ENCODE measurements around the gene SLC25A45.
A peak's percentile ranks its signal among the peaks of the same experiment; 100 is the strongest.

The SLC25A45 gene

GRCh38 chr11:65428578-65429067 lies 46.2 kb upstream of the SLC25A45 start:
- no peak for TF ChIP-seq CTCF (IDR thresholded peaks at IDR 0.05; ENCODE audit: control insufficient read depth, extremely low read depth, insufficient read depth)
- no peak for DNase-seq (ENCODE audit: low read depth)
- peak overlapping the region; percentile 9; the same call in 1 of the 2 replicates for H3K4me3 ChIP-seq (ENCODE audit: low read depth, low read length)

- H3K4me3 ChIP-seq (ENCODE audit: low read depth, low read length), result peak overlapping the region; percentile 86; the same call in 1 of the 2 replicates
- DNase-seq (ENCODE audit: low read depth), result no peak
- 0 out of 2 replicates have a peak, but pooled peaks have one; percentile 3 for TF ChIP-seq CTCF (IDR thresholded peaks at IDR 0.05; ENCODE audit: control insufficient read depth, extremely low read depth, insufficient read depth)
Measured at GRCh38 chr11:65427691-65428577, 45.5 kb upstream of the SLC25A45 start.

- TF ChIP-seq CTCF (IDR thresholded peaks at IDR 0.05; ENCODE audit: control insufficient read depth, extremely low read depth, insufficient read depth), result no peak
- H3K4me3 ChIP-seq (ENCODE audit: low read depth, low read length), result peak overlapping the region; percentile 86
- DNase-seq (ENCODE audit: low read depth), result peak; percentile 78
Measured at GRCh38 chr11:65426839-65427690, 44.6 kb upstream of the SLC25A45 start.

- TF ChIP-seq CTCF (IDR thresholded peaks at IDR 0.05; ENCODE audit: control insufficient read depth, extremely low read depth, insufficient read depth), result no peak
- DNase-seq (ENCODE audit: low read depth), result no peak
- H3K4me3 ChIP-seq (ENCODE audit: low read depth, low read length), result peak overlapping the region; percentile 86
Measured at GRCh38 chr11:65425971-65426838, 43.8 kb upstream of the SLC25A45 start.

- H3K4me3 ChIP-seq (ENCODE audit: low read depth, low read length), result peak overlapping the region; percentile 86
- DNase-seq (ENCODE audit: low read depth), result no peak
- no peak for TF ChIP-seq CTCF (IDR thresholded peaks at IDR 0.05; ENCODE audit: control insufficient read depth, extremely low read depth, insufficient read depth)
Measured at GRCh38 chr11:65425105-65425970, 42.9 kb upstream of the SLC25A45 start.

All from LNCaP clone FGC (cell line).